Upper lobe of right lung (tissue), 1 donor: ENCODE results near the gene KAT8. TPM values are rescaled to one million over a fixed set of nuclear protein-coding genes. Genes with fewer than 3 reads are reported as not detected.

Experiments
- ATAC-seq: fragments of 200-7000 bp; cut with Tn5 transposase; one replicate; pipeline ENCODE4 v1.9.1; 2020; ENCODE audit warnings: mild to moderate bottlenecking, moderate library complexity
- DNase-seq: peaks from one replicate; pipeline ENCODE4 v3.0.0-alpha.2; 2020
- H3K27ac ChIP-seq: fragments of 200-600 bp; one replicate; pipeline ENCODE4 v1.8.0; 2022
- H3K27me3 ChIP-seq: fragments of 200-600 bp; one replicate; pipeline ENCODE4 v1.8.0; 2022; ENCODE audit warnings: mild to moderate bottlenecking
- H3K36me3 ChIP-seq: fragments of 200-600 bp; one replicate; pipeline ENCODE4 v1.8.0; 2022
- H3K4me1 ChIP-seq: fragments of 200-600 bp; one replicate; pipeline ENCODE4 v1.8.0; 2022
- H3K4me3 ChIP-seq: fragments of 200-600 bp; one replicate; pipeline ENCODE4 v1.8.0; 2022; ENCODE audit warnings: mild to moderate bottlenecking
- H3K9me3 ChIP-seq: fragments of 200-600 bp; one replicate; pipeline ENCODE4 v1.8.0; 2022
- CTCF ChIP-seq: fragments of 200-600 bp; IDR thresholded peaks from one replicate; pipeline ENCODE4 v1.8.0; 2022; ENCODE audit warnings: antibody characterized with exemption
- intact Hi-C: fragments of 100-400 bp; cut with DNase I; formaldehyde crosslinking; loops from one replicate; pipeline ENCODE4 v1.11.0; 2022
- total RNA-seq: library from RNA; stranded (reverse); fragmentation: NEBNext Ultra II Directional; extraction: Animal tissue kit (Norgen Biotek cat#: 25700); gene quantifications from one replicate; pipeline ENCODE4 v1.2.1, GENCODE V29; 2021
- donor health status: DM: no; HTN: yes; CAD: no; lungs with severe emphysema.

Gene KAT8
- total RNA-seq, 1 donor from 2014 or later, result 80.4 TPM

GRCh38 chr16:31110106-31111034, 7.1 kb upstream of the KAT8 start:
- Histone ChIP-seq H3K36me3 (peaks cover 30% of the 10 kb centered on the region), H3K4me3 (no peak overlapping the region), H3K27ac (no peak overlapping the region), H3K27me3 (no peaks in the 10 kb centered on the region), H3K4me1 (peaks cover 26% of the 10 kb centered on the region), H3K9me3 (no peaks in the 10 kb centered on the region)
- no peak for TF ChIP-seq CTCF
- intact Hi-C loops, result no loop called here
- no peak for ATAC-seq
- no peak for DNase-seq

GRCh38 chr16:31111881-31112466, 5.5 kb upstream of the KAT8 start:
- Histone ChIP-seq H3K27ac (no peak overlapping the region), H3K4me3 (no peak overlapping the region), H3K27me3 (no peaks in the 10 kb centered on the region), H3K9me3 (no peaks in the 10 kb centered on the region), H3K4me1 (peaks cover 24% of the 10 kb centered on the region), H3K36me3 (peaks cover 30% of the 10 kb centered on the region)
- no peak for TF ChIP-seq CTCF
- DNase-seq (no peak), ATAC-seq (no peak)
- intact Hi-C loops, result no loop called here

- Histone ChIP-seq H3K36me3 (peaks cover 30% of the 10 kb centered on the region), H3K27me3 (no peaks in the 10 kb centered on the region), H3K27ac (peak overlapping the region; percentile 27), H3K9me3 (no peaks in the 10 kb centered on the region), H3K4me1 (peaks cover 22% of the 10 kb centered on the region), H3K4me3 (no peak overlapping the region)
- TF ChIP-seq CTCF, result no peak
- no peak for DNase-seq
- intact Hi-C loops, result no loop called here
- ATAC-seq, result no peak
Measured at GRCh38 chr16:31112711-31113110, 4.8 kb upstream of the KAT8 start.

- peaks cover 30% of the 10 kb centered on the region for H3K36me3 ChIP-seq
- ATAC-seq, result peak; percentile 0
- DNase-seq, result no peak
- H3K9me3 ChIP-seq, result no peaks in the 10 kb centered on the region
- intact Hi-C loops, result no loop called here
- H3K4me3 ChIP-seq, result no peak overlapping the region
- H3K4me1 ChIP-seq, result peaks cover 20% of the 10 kb centered on the region
- peak overlapping the region; percentile 31 for H3K27ac ChIP-seq
- no peaks in the 10 kb centered on the region for H3K27me3 ChIP-seq
- no peak for TF ChIP-seq CTCF
Measured at GRCh38 chr16:31113121-31114120, 4.0 kb upstream of the KAT8 start.

GRCh38 chr16:31114468-31114867, 3.0 kb upstream of the KAT8 start:
- peaks cover 22% of the 10 kb centered on the region for H3K4me1 ChIP-seq
- ATAC-seq, result no peak
- no peak overlapping the region for H3K4me3 ChIP-seq
- TF ChIP-seq CTCF, result no peak
- intact Hi-C loops, result no loop called here
- peaks cover 38% of the 10 kb centered on the region for H3K36me3 ChIP-seq
- H3K9me3 ChIP-seq, result no peaks in the 10 kb centered on the region
- H3K27me3 ChIP-seq, result no peaks in the 10 kb centered on the region
- H3K27ac ChIP-seq, result no peak overlapping the region
- DNase-seq, result no peak
